Measurements from ENCODE around the gene BSND. TPM values are rescaled to one million over a fixed set of nuclear protein-coding genes. Genes with fewer than 3 reads are reported as not detected.

Gene BSND
- total RNA-seq, 1 experiment from 2014 or later = not detected

DNA sequence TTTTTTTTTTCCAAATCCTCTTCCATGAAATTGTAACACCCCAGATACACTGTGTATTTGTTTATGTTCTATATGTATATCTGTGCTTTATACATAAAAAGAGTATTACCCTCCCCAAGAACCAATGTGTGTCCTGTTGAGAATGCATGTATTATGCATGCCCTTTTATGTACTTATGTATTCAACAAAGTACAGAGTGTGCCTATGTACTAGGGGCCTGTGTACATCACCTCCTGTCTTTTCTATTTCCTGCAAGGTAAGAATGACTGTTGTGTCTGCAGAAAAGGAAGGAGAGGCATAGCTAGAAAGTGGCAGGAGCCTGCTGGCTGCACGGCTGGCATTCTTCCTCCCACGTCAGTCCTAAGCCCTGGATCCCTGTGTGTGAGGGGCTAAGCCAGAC is 11.3 kb upstream of the BSND start:
- Histone ChIP-seq H3K4me3 (ENCODE audit: low read depth, low read length, poor library complexity, severe bottlenecking) (no peak overlapping the region), H3K4me1 (ENCODE audit: insufficient read depth, low read length, poor library complexity, severe bottlenecking) (no peaks in the 10 kb centered on the region), H3K36me3 (ENCODE audit: insufficient read depth, low read length, poor library complexity, severe bottlenecking) (no peaks in the 10 kb centered on the region), H3K27ac (ENCODE audit: low read depth, low read length, poor library complexity, severe bottlenecking) (no peak overlapping the region), H3K9me3 (ENCODE audit: low read depth, low read length, poor library complexity, severe bottlenecking) (no peaks in the 10 kb centered on the region), H3K27me3 (replicated peaks; ENCODE audit: insufficient read depth, low read depth, low read length, poor library complexity) (no peaks in the 10 kb centered on the region)
- no peak for DNase-seq (ENCODE audit: low spot score)
- POLR2A ChIA-PET (ENCODE audit: low non-redundant PET) = no interaction called here
- intact Hi-C loops (cut with micrococcal nuclease; ENCODE audit: unreplicated experiment) = no loop called here
- CTCF ChIA-PET = no interaction called here
- BruUV-seq (replicated peaks) = no TSS peak
- TF ChIP-seq, protein P1, sequence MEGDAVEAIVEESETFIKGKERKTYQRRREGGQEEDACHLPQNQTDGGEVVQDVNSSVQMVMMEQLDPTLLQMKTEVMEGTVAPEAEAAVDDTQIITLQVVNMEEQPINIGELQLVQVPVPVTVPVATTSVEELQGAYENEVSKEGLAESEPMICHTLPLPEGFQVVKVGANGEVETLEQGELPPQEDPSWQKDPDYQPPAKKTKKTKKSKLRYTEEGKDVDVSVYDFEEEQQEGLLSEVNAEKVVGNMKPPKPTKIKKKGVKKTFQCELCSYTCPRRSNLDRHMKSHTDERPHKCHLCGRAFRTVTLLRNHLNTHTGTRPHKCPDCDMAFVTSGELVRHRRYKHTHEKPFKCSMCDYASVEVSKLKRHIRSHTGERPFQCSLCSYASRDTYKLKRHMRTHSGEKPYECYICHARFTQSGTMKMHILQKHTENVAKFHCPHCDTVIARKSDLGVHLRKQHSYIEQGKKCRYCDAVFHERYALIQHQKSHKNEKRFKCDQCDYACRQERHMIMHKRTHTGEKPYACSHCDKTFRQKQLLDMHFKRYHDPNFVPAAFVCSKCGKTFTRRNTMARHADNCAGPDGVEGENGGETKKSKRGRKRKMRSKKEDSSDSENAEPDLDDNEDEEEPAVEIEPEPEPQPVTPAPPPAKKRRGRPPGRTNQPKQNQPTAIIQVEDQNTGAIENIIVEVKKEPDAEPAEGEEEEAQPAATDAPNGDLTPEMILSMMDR (conservative IDR thresholded peaks at IDR 0.05; ENCODE audit: low read depth, low read length) = no peak
- TF ChIP-seq EZH2 (IDR thresholded peaks at IDR 0.05; ENCODE audit: borderline replicate concordance, low read depth, low read length, poor library complexity, severe bottlenecking) = no peak

DNA sequence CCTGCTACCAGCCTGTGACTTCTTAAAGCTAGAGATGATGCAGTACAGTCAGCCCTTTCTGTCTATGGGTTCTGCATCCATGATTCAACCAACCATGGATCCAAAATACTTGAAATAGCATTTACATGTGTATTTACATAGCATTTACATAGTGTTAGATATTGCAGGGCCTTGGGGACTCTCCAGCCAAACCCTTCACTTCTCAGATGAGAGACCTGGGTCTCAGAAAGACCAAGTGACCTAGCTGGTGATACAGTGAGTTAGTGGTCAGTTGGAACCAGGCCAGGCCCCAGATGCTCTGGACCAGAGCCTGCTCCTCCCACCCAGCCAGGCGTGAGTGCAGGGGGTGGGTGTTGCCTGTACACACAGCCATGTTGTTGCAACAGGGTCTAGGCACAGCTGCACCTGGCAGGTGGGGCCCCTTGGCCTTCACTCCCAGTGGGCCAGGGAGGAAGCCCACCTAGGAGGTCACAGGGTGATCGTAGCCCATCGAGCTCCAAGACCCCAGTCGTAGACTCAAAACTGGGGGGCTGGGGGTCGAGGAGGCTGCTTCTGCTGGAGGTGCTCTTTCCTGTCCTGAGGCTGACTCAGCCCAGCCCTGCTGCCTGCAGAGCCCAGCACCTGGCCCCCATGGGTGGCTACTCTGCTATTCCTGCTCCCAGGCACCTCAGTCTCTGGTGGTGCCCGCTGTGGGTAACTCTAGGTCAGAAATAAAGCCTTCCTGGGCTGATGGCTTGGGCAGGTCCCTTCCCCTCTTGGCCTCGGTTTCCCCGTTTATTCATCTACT is 10.6 kb upstream of the BSND start:
- no peak for TF ChIP-seq EZH2 (IDR thresholded peaks at IDR 0.05; ENCODE audit: borderline replicate concordance, low read depth, low read length, poor library complexity, severe bottlenecking)
- TF ChIP-seq, protein P1 (conservative IDR thresholded peaks at IDR 0.05; ENCODE audit: low read depth, low read length) = no peak
- ChIA-PET CTCF (no interaction called here), POLR2A (ENCODE audit: low non-redundant PET) (no interaction called here)
- Histone ChIP-seq H3K36me3 (ENCODE audit: insufficient read depth, low read length, poor library complexity, severe bottlenecking) (no peaks in the 10 kb centered on the region), H3K27ac (ENCODE audit: low read depth, low read length, poor library complexity, severe bottlenecking) (no peak overlapping the region), H3K9me3 (ENCODE audit: low read depth, low read length, poor library complexity, severe bottlenecking) (no peaks in the 10 kb centered on the region), H3K4me1 (ENCODE audit: insufficient read depth, low read length, poor library complexity, severe bottlenecking) (no peaks in the 10 kb centered on the region), H3K4me3 (ENCODE audit: low read depth, low read length, poor library complexity, severe bottlenecking) (no peak overlapping the region), H3K27me3 (replicated peaks; ENCODE audit: insufficient read depth, low read depth, low read length, poor library complexity) (no peaks in the 10 kb centered on the region)
- intact Hi-C loops (cut with micrococcal nuclease; ENCODE audit: unreplicated experiment) = no loop called here
- no peak for DNase-seq (ENCODE audit: low spot score)
- BruUV-seq (replicated peaks) = no TSS peak

DNA sequence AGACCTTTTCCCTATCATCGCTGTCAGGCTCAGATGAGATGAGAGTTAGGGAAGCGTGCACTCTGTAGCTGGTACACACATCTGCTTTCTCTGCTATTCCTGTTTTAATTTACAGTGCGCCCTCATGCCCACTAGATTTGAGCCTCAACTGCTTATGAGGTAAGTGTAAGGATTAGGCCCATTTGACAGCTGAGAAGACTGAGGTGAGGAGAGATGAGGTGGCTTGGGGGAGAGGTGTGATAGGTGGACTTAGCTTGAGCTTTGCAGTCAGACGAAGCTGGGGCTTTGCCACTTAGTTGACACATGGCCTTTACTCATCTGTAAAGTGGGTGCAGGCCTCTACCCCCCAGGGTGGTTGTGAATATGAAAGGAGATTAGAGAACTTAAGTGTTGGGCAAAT is 9.8 kb upstream of the BSND start:
- no peak for DNase-seq (ENCODE audit: low spot score)
- H3K4me3 ChIP-seq (ENCODE audit: low read depth, low read length, poor library complexity, severe bottlenecking) = no peak overlapping the region
- no peaks in the 10 kb centered on the region for H3K4me1 ChIP-seq (ENCODE audit: insufficient read depth, low read length, poor library complexity, severe bottlenecking)
- TF ChIP-seq EZH2 (IDR thresholded peaks at IDR 0.05; ENCODE audit: borderline replicate concordance, low read depth, low read length, poor library complexity, severe bottlenecking) = no peak
- TF ChIP-seq, protein P1 (conservative IDR thresholded peaks at IDR 0.05; ENCODE audit: low read depth, low read length) = no peak
- no TSS peak for BruUV-seq (replicated peaks)
- intact Hi-C loops (cut with micrococcal nuclease; ENCODE audit: unreplicated experiment) = no loop called here
- ChIA-PET CTCF (no interaction called here), POLR2A (ENCODE audit: low non-redundant PET) (interaction anchor here (0.5 kb wide), 1 partner anchor 101 kb away, joined by 3 read pairs; no protein-coding TSS in a partner anchor)
- H3K9me3 ChIP-seq (ENCODE audit: low read depth, low read length, poor library complexity, severe bottlenecking) = no peaks in the 10 kb centered on the region
- H3K27me3 ChIP-seq (replicated peaks; ENCODE audit: insufficient read depth, low read depth, low read length, poor library complexity) = no peaks in the 10 kb centered on the region
- no peak overlapping the region for H3K27ac ChIP-seq (ENCODE audit: low read depth, low read length, poor library complexity, severe bottlenecking)
- no peaks in the 10 kb centered on the region for H3K36me3 ChIP-seq (ENCODE audit: insufficient read depth, low read length, poor library complexity, severe bottlenecking)
